HEK293 (cell line): ENCODE measurements around the gene PPP1R2B.

ENCODE experiments used
- CTCF ChIA-PET: fragments of 350-600 bp; formaldehyde crosslinking; extraction: SDS; loops from one replicate; lab custom pipeline; 2021; ENCODE audit warnings: antibody characterized with exemption; lab: Yijun Ruan, JAX
- POLR2A ChIA-PET: fragments of 300-600 bp; formaldehyde crosslinking; extraction: SDS; loops from one replicate; lab custom pipeline; 2020; ENCODE audit warnings: antibody characterized with exemption, inconsistent platforms; lab: Yijun Ruan, JAX
- H3K27ac ChIP-seq: fragments of 200-500 bp; sonication (Bioruptor generic); 2 replicates; pipeline ENCODE4 v1.5.1; 2014; ENCODE audit warnings: low read depth, low read length, control low read depth, inconsistent platforms; ENCODE audit errors: extremely low read depth
- H3K36me3 ChIP-seq, 2 experiments: fragments of 200-500 bp in 1 of 2; sonication (Bioruptor generic) in 1 of 2; 1 replicate in 1 of 2; 2 replicates in 1 of 2; pipeline ENCODE4 v1.5.1; 2014 to 2017; ENCODE audit warnings: inconsistent platforms in 2 of 2, low read length in 2 of 2; ENCODE audit not compliant: control insufficient read depth in 2 of 2, insufficient read depth in 1 of 2
- H3K4me1 ChIP-seq: fragments of 200-500 bp; sonication (Bioruptor generic); 2 replicates; pipeline ENCODE4 v1.5.1; 2014; ENCODE audit warnings: mild to moderate bottlenecking, low read length, inconsistent platforms; ENCODE audit not compliant: control insufficient read depth, insufficient read depth
- H3K4me3 ChIP-seq: 2 replicates; pipeline ENCODE4 v1.5.1; 2011; ENCODE audit warnings: low read depth, mild to moderate bottlenecking, control low read depth, low read length, moderate library complexity
- H3K9me3 ChIP-seq: fragments of 200-500 bp; sonication (Bioruptor generic); 2 replicates; pipeline ENCODE4 v1.5.1; 2014; ENCODE audit warnings: low read depth, low read length, inconsistent platforms; ENCODE audit not compliant: control insufficient read depth, insufficient read depth
- BCL11A ChIP-seq: fragments of 450-650 bp; formaldehyde crosslinking; IDR thresholded peaks from 2 replicates; pipeline ENCODE4 v1.5.1; 2016; ENCODE audit warnings: low read depth, missing biosample characterization, missing genetic modification characterization
- GFI1B ChIP-seq: fragments of 450-650 bp; formaldehyde crosslinking; IDR thresholded peaks from 2 replicates; pipeline ENCODE4 v1.5.1; 2016; ENCODE audit warnings: missing biosample characterization, missing genetic modification characterization
- GLIS2 ChIP-seq: fragments of 450-650 bp; formaldehyde crosslinking; IDR thresholded peaks from 2 replicates; pipeline ENCODE4 v1.5.1; 2016; ENCODE audit warnings: missing biosample characterization, missing genetic modification characterization
- HOXA7 ChIP-seq: sonication (generic); formaldehyde crosslinking; IDR thresholded peaks from 2 replicates; pipeline ENCODE4 v1.8.1; 2022; ENCODE audit warnings: missing genetic modification reagents, borderline replicate concordance
- KLF1 ChIP-seq: fragments of 450-650 bp; formaldehyde crosslinking; IDR thresholded peaks from 2 replicates; pipeline ENCODE4 v1.5.1; 2016; ENCODE audit warnings: missing biosample characterization, missing genetic modification characterization
- MZF1 ChIP-seq: fragments of 450-650 bp; formaldehyde crosslinking; IDR thresholded peaks from 2 replicates; pipeline ENCODE4 v1.5.1; 2017; ENCODE audit warnings: missing biosample characterization, missing genetic modification characterization, borderline replicate concordance
- OVOL3 ChIP-seq: fragments of 450-650 bp; formaldehyde crosslinking; IDR thresholded peaks from 2 replicates; pipeline ENCODE4 v1.5.1; 2016; ENCODE audit warnings: missing biosample characterization, missing genetic modification characterization
- YY2 ChIP-seq: fragments of 450-650 bp; formaldehyde crosslinking; IDR thresholded peaks from 2 replicates; pipeline ENCODE4 v1.5.1; 2016; ENCODE audit warnings: missing biosample characterization, missing genetic modification characterization
- ZNF19 ChIP-seq: fragments of 450-650 bp; formaldehyde crosslinking; IDR thresholded peaks from 2 replicates; pipeline ENCODE4; 2016; ENCODE audit warnings: missing biosample characterization, missing genetic modification characterization, low read depth
- ZNF23 ChIP-seq: fragments of 450-650 bp; formaldehyde crosslinking; IDR thresholded peaks from 2 replicates; pipeline ENCODE4 v1.5.1; 2016; ENCODE audit warnings: missing biosample characterization, missing genetic modification characterization, borderline replicate concordance
- ZNF266 ChIP-seq: fragments of 450-650 bp; formaldehyde crosslinking; IDR thresholded peaks from 2 replicates; pipeline ENCODE4 v1.5.1; 2016; ENCODE audit warnings: missing biosample characterization, missing genetic modification characterization, low read depth
- ZNF324 ChIP-seq: fragments of 450-650 bp; formaldehyde crosslinking; IDR thresholded peaks from 2 replicates; pipeline ENCODE4 v1.5.1; 2016; ENCODE audit warnings: missing biosample characterization, missing genetic modification characterization
- ZNF404 ChIP-seq: fragments of 450-650 bp; formaldehyde crosslinking; IDR thresholded peaks from 2 replicates; pipeline ENCODE4 v1.5.1; 2017; ENCODE audit warnings: missing biosample characterization, missing genetic modification characterization
- ZNF473 ChIP-seq: fragments of 450-650 bp; formaldehyde crosslinking; IDR thresholded peaks from 2 replicates; pipeline ENCODE4 v1.5.1; 2017; ENCODE audit warnings: missing biosample characterization, missing genetic modification characterization
- ZNF48 ChIP-seq: fragments of 450-650 bp; formaldehyde crosslinking; IDR thresholded peaks from 2 replicates; pipeline ENCODE4 v1.5.1; 2016; ENCODE audit warnings: missing biosample characterization, missing genetic modification characterization
- ZNF571 ChIP-seq: fragments of 450-650 bp; formaldehyde crosslinking; IDR thresholded peaks from 2 replicates; pipeline ENCODE4 v1.5.0; 2017; ENCODE audit warnings: missing biosample characterization, missing genetic modification characterization
- ZNF600 ChIP-seq: fragments of 450-650 bp; formaldehyde crosslinking; IDR thresholded peaks from 2 replicates; pipeline ENCODE4 v1.5.1; 2016; ENCODE audit warnings: missing biosample characterization, missing genetic modification characterization
- TF ChIP-seq, protein P1 (sequence below): fragments of 450-650 bp; formaldehyde crosslinking; IDR thresholded peaks from 2 replicates; pipeline ENCODE4 v1.5.1; 2016; ENCODE audit warnings: missing biosample characterization, missing genetic modification characterization
- TF ChIP-seq, protein P2 (sequence below): fragments of 450-650 bp; formaldehyde crosslinking; IDR thresholded peaks from 2 replicates; pipeline ENCODE4 v1.5.1; 2016; ENCODE audit warnings: missing biosample characterization, missing genetic modification characterization
- TF ChIP-seq, protein P3 (sequence below): fragments of 450-650 bp; formaldehyde crosslinking; IDR thresholded peaks from 2 replicates; pipeline ENCODE4 v1.5.1; 2016; ENCODE audit warnings: missing biosample characterization, missing genetic modification characterization
- TF ChIP-seq, protein P4 (sequence below): fragments of 450-650 bp; formaldehyde crosslinking; IDR thresholded peaks from 2 replicates; pipeline ENCODE4 v1.5.1; 2016; ENCODE audit warnings: missing biosample characterization, missing genetic modification characterization
- TF ChIP-seq, protein P5 (sequence below): fragments of 450-650 bp; formaldehyde crosslinking; IDR thresholded peaks from 2 replicates; pipeline ENCODE4 v1.5.1; 2016; ENCODE audit warnings: missing biosample characterization, missing genetic modification characterization, borderline replicate concordance

The PPP1R2B gene

DNA sequence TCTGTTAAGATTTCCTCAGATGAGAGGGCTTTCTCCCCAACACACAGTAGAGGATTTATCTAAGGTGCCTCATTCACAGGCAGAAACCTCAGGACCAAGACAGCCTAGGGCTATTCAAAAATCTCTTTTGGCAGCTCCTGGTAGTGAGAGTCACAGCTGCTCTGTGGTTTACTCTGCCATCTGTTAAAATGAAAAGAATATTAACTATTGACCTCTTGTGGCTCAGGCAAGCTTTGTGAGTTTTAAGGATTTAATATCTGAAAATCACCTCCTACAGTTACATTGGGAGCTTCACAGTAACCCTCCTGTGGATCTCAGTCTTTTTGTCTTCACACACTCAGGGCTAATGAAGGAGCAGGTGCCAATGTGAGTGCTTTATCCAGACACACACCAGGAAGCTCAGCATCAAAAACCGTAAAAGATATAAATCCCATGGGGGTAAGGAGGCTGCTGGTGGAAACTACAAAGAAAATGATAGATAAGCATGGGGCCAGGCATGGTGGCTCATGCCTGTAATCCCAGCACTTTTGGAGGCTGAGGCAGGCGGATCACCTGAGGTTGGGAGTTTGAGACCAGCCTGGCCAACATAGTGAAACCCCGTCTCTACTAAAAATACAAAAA, 29.7 kb downstream of the PPP1R2B start:
- POLR2A ChIA-PET = no interaction called here
- Histone ChIP-seq H3K4me3 (no peak overlapping the region), H3K27ac (no peak overlapping the region), H3K9me3 (no peaks in the 10 kb centered on the region), H3K4me1 (no peaks in the 10 kb centered on the region), H3K36me3 (no peaks in the 10 kb centered on the region)
- TF ChIP-seq, protein P1, sequence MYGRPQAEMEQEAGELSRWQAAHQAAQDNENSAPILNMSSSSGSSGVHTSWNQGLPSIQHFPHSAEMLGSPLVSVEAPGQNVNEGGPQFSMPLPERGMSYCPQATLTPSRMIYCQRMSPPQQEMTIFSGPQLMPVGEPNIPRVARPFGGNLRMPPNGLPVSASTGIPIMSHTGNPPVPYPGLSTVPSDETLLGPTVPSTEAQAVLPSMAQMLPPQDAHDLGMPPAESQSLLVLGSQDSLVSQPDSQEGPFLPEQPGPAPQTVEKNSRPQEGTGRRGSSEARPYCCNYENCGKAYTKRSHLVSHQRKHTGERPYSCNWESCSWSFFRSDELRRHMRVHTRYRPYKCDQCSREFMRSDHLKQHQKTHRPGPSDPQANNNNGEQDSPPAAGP (tag by site-specific recombination) = no peak
- TF ChIP-seq YY2 (no peak), MZF1 (tag by site-specific recombination) (no peak), ZNF571 (tag by site-specific recombination) (no peak)
- TF ChIP-seq, protein P2, sequence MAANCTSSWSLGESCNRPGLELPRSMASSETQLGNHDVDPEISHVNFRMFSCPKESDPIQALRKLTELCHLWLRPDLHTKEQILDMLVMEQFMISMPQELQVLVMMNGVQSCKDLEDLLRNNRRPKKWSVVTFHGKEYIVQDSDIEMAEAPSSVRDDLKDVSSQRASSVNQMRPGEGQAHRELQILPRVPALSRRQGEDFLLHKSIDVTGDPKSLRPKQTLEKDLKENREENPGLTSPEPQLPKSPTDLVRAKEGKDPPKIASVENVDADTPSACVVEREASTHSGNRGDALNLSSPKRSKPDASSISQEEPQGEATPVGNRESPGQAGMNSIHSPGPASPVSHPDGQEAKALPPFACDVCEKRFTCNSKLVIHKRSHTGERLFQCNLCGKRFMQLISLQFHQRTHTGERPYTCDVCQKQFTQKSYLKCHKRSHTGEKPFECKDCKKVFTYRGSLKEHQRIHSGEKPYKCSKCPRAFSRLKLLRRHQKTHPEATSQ (tag by site-specific recombination) = no peak
- CTCF ChIA-PET = no interaction called here

DNA sequence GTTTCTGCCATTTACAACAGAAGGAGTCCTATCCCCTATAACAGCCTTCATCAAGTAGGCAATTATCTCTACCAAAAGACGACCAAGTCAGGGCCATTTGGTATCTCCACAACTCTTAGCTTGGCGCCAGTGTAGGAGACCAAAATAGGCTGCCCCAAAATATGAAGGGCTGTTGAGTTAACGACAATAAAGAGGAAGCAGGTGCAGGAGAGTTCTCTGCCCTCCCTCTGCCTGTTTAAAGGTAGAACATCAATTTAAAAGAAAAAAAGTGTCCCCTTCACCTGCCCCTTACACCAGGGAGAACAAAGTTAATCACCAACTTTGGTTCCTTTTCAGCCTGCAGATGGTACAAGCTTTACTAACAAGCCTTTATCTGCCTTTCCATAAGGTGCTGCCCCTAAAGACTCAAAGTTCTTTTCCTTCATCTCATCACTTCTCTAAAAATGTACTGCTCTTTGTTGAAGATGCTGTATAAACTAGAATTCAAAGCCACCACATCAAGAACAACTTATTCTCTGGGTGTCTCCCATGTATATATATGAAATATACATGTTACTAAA, 33.3 kb downstream of the PPP1R2B start:
- POLR2A ChIA-PET = no interaction called here
- Histone ChIP-seq H3K4me1 (no peaks in the 10 kb centered on the region), H3K9me3 (no peaks in the 10 kb centered on the region), H3K27ac (no peak overlapping the region), H3K4me3 (no peak overlapping the region), H3K36me3 (no peaks in the 10 kb centered on the region)
- CTCF ChIA-PET = no interaction called here
- TF ChIP-seq ZNF324 (tag by site-specific recombination) (no peak), ZNF19 (tag by site-specific recombination) (no peak), KLF1 (tag by site-specific recombination) (no peak), HOXA7 (no peak), ZNF48 (tag by site-specific recombination) (no peak), ZNF473 (tag by site-specific recombination) (no peak), GFI1B (no peak), BCL11A (tag by site-specific recombination) (no peak), ZNF404 (tag by site-specific recombination) (no peak), ZNF266 (tag by site-specific recombination) (no peak), OVOL3 (tag by site-specific recombination) (no peak), ZNF23 (tag by site-specific recombination) (no peak), ZNF600 (tag by site-specific recombination) (no peak), GLIS2 (no peak)
- TF ChIP-seq, protein P3, sequence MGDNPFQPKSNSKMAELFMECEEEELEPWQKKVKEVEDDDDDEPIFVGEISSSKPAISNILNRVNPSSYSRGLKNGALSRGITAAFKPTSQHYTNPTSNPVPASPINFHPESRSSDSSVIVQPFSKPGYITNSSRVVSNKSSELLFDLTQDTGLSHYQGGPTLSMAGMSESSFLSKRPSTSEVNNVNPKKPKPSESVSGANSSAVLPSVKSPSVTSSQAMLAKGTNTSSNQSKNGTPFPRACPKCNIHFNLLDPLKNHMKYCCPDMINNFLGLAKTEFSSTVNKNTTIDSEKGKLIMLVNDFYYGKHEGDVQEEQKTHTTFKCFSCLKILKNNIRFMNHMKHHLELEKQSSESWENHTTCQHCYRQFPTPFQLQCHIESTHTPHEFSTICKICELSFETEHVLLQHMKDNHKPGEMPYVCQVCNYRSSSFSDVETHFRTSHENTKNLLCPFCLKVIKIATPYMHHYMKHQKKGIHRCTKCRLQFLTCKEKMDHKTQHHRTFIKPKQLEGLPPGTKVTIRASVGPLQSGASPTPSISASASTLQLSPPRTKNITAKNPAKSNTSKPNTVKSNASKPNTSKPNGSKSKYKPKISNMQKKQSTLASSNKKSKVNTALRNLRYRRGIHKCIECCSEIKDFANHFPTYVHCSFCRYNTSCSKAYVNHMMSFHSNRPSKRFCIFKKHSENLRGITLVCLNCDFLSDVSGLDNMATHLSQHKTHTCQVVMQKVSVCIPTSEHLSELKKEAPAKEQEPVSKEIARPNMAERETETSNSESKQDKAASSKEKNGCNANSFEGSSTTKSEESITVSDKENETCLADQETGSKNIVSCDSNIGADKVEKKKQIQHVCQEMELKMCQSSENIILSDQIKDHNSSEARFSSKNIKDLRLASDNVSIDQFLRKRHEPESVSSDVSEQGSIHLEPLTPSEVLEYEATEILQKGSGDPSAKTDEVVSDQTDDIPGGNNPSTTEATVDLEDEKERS = no peak
- TF ChIP-seq, protein P4, sequence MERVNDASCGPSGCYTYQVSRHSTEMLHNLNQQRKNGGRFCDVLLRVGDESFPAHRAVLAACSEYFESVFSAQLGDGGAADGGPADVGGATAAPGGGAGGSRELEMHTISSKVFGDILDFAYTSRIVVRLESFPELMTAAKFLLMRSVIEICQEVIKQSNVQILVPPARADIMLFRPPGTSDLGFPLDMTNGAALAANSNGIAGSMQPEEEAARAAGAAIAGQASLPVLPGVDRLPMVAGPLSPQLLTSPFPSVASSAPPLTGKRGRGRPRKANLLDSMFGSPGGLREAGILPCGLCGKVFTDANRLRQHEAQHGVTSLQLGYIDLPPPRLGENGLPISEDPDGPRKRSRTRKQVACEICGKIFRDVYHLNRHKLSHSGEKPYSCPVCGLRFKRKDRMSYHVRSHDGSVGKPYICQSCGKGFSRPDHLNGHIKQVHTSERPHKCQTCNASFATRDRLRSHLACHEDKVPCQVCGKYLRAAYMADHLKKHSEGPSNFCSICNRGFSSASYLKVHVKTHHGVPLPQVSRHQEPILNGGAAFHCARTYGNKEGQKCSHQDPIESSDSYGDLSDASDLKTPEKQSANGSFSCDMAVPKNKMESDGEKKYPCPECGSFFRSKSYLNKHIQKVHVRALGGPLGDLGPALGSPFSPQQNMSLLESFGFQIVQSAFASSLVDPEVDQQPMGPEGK (tag by site-specific recombination) = no peak
- TF ChIP-seq, protein P5, sequence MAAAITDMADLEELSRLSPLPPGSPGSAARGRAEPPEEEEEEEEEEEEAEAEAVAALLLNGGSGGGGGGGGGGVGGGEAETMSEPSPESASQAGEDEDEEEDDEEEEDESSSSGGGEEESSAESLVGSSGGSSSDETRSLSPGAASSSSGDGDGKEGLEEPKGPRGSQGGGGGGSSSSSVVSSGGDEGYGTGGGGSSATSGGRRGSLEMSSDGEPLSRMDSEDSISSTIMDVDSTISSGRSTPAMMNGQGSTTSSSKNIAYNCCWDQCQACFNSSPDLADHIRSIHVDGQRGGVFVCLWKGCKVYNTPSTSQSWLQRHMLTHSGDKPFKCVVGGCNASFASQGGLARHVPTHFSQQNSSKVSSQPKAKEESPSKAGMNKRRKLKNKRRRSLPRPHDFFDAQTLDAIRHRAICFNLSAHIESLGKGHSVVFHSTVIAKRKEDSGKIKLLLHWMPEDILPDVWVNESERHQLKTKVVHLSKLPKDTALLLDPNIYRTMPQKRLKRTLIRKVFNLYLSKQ = no peak
